OCI-LY3 (cell line): ENCODE measurements around the gene SORBS1.

ENCODE experiments used
- H2AFZ ChIP-seq: fragments of 200-600, 300-600 bp; shearing (Covaris generic); 2 replicates; pipeline ENCODE4 v1.6.0; 2014; ENCODE audit warnings: antibody characterized with exemption, low read depth, low read length
- H3K27ac ChIP-seq: fragments of 200-600, 300-600 bp; sonication (generic); 2 replicates; pipeline ENCODE4 v1.5.1; 2014; ENCODE audit warnings: mild to moderate bottlenecking, low read length, moderate library complexity, mixed read lengths
- H3K27me3 ChIP-seq: fragments of 200-600, 300-600 bp; sonication (generic); 2 replicates; pipeline ENCODE4 v1.6.1; 2014; ENCODE audit warnings: low read depth, low read length, mixed read lengths
- H3K36me3 ChIP-seq: fragments of 200-600, 300-600 bp; sonication (generic); replicated peaks from 2 replicates; pipeline ENCODE3; 2014; ENCODE audit warnings: low read depth, low read length, mixed read lengths
- H3K4me1 ChIP-seq: fragments of 300-600, 200-600 bp; sonication (generic); 2 replicates; pipeline ENCODE4 v1.6.1; 2014; ENCODE audit warnings: low read length, mixed read lengths
- H3K4me2 ChIP-seq: fragments of 200-600, 300-600 bp; sonication (generic); 2 replicates; pipeline ENCODE4 v1.6.1; 2014; ENCODE audit warnings: low read length, mixed read lengths
- H3K4me3 ChIP-seq: fragments of 300-600, 200-600 bp; sonication (generic); 2 replicates; pipeline ENCODE4 v1.5.1; 2014; ENCODE audit warnings: antibody characterized with exemption, mild to moderate bottlenecking, low read length, moderate library complexity
- H3K79me2 ChIP-seq: fragments of 300-600, 200-600 bp; shearing (Covaris generic); 2 replicates; pipeline ENCODE4 v1.6.1; 2014; ENCODE audit warnings: mild to moderate bottlenecking, low read length, mixed read lengths
- H3K9ac ChIP-seq: fragments of 300-600, 200-600 bp; shearing (Covaris generic); 2 replicates; pipeline ENCODE4 v1.6.0; 2014; ENCODE audit warnings: mild to moderate bottlenecking, low read length, moderate library complexity
- H3K9me3 ChIP-seq: fragments of 200-600, 300-600 bp; shearing (Covaris generic); 2 replicates; pipeline ENCODE4 v1.6.1; 2014; ENCODE audit warnings: low read length, mixed read lengths; ENCODE audit not compliant: insufficient read depth
- H4K20me1 ChIP-seq: fragments of 200-600, 300-600 bp; sonication (generic); 2 replicates; pipeline ENCODE4 v1.6.1; 2016; ENCODE audit warnings: low read length, mixed read lengths; ENCODE audit not compliant: insufficient read depth
- CTCF ChIP-seq: fragments of 200-600, 300-600 bp; sonication (generic); IDR thresholded peaks from 2 replicates; pipeline ENCODE4 v1.5.1; 2014; ENCODE audit warnings: antibody characterized with exemption, low read length, low read depth
- EZH2phosphoT487 ChIP-seq: fragments of 200-600 bp; shearing (Covaris generic); IDR thresholded peaks from 2 replicates; pipeline ENCODE4 v1.6.1; 2018; ENCODE audit warnings: antibody characterized with exemption, mixed run types, low read depth

SORBS1 gene

GRCh38 chr10:95331596-95332130, 229.5 kb downstream of the SORBS1 start:
- no peak overlapping the region for H3K4me2 ChIP-seq
- no peaks in the 10 kb centered on the region for H3K9me3 ChIP-seq
- H3K79me2 ChIP-seq, result no peaks in the 10 kb centered on the region
- H3K4me1 ChIP-seq, result no peaks in the 10 kb centered on the region
- no peak overlapping the region for H2AFZ ChIP-seq
- no peak overlapping the region for H3K27ac ChIP-seq
- no peak overlapping the region for H3K4me3 ChIP-seq
- TF ChIP-seq CTCF, result no peak
- no peak for TF ChIP-seq EZH2phosphoT487
- H3K9ac ChIP-seq, result no peak overlapping the region
- H3K27me3 ChIP-seq, result no peaks in the 10 kb centered on the region
- H4K20me1 ChIP-seq, result no peaks in the 10 kb centered on the region
- H3K36me3 ChIP-seq, result no peaks in the 10 kb centered on the region

GRCh38 chr10:95330966-95331453, 230.2 kb downstream of the SORBS1 start:
- Histone ChIP-seq H3K9ac (no peak overlapping the region), H2AFZ (no peak overlapping the region), H3K36me3 (no peaks in the 10 kb centered on the region), H3K79me2 (no peaks in the 10 kb centered on the region), H3K9me3 (no peaks in the 10 kb centered on the region), H3K27ac (no peak overlapping the region), H3K4me1 (no peaks in the 10 kb centered on the region), H3K4me3 (no peak overlapping the region), H3K4me2 (no peak overlapping the region), H4K20me1 (no peaks in the 10 kb centered on the region), H3K27me3 (peaks cover 5% of the 10 kb centered on the region; the same call in 1 of the 2 replicates)
- TF ChIP-seq CTCF, result no peak
- no peak for TF ChIP-seq EZH2phosphoT487

- Histone ChIP-seq H2AFZ (no peak overlapping the region), H3K36me3 (no peaks in the 10 kb centered on the region), H3K79me2 (no peaks in the 10 kb centered on the region), H3K4me3 (no peak overlapping the region), H4K20me1 (no peaks in the 10 kb centered on the region), H3K27ac (no peak overlapping the region), H3K27me3 (peaks cover 5% of the 10 kb centered on the region; the same call in 1 of the 2 replicates), H3K9ac (no peak overlapping the region), H3K4me1 (no peaks in the 10 kb centered on the region), H3K4me2 (no peak overlapping the region), H3K9me3 (no peaks in the 10 kb centered on the region)
- no peak for TF ChIP-seq EZH2phosphoT487
- no peak for TF ChIP-seq CTCF
Observed at GRCh38 chr10:95329296-95329695, 231.9 kb downstream of the SORBS1 start.

- Histone ChIP-seq H3K4me2 (no peak overlapping the region), H3K4me3 (no peak overlapping the region), H2AFZ (no peak overlapping the region), H3K9me3 (no peaks in the 10 kb centered on the region), H3K36me3 (no peaks in the 10 kb centered on the region), H3K27ac (no peak overlapping the region), H3K79me2 (no peaks in the 10 kb centered on the region), H3K4me1 (no peaks in the 10 kb centered on the region), H4K20me1 (no peaks in the 10 kb centered on the region), H3K27me3 (peaks cover 5% of the 10 kb centered on the region; the same call in 1 of the 2 replicates), H3K9ac (no peak overlapping the region)
- TF ChIP-seq EZH2phosphoT487, result no peak
- no peak for TF ChIP-seq CTCF
Observed at GRCh38 chr10:95328013-95328412, 233.2 kb downstream of the SORBS1 start.
